OCI-LY1 (cell line): ENCODE results near the gene SOBP.

Experiments used
- EZH2 ChIP-seq: fragments of 200-600 bp; sonication (generic), shearing (Covaris generic); IDR thresholded peaks from 2 replicates; pipeline ENCODE4 v1.8.0; 2017; ENCODE audit warnings: borderline replicate concordance, mixed run types, mild to moderate bottlenecking, antibody characterized with exemption, low read length, moderate library complexity, mixed read lengths
- TF ChIP-seq, protein P1 (sequence below): fragments of 200-600 bp; sonication (generic), shearing (Covaris generic); IDR thresholded peaks from 2 replicates; pipeline ENCODE4 v1.5.1; 2017; ENCODE audit warnings: mild to moderate bottlenecking, antibody characterized with exemption, low read length, moderate library complexity, mixed read lengths

DNA sequence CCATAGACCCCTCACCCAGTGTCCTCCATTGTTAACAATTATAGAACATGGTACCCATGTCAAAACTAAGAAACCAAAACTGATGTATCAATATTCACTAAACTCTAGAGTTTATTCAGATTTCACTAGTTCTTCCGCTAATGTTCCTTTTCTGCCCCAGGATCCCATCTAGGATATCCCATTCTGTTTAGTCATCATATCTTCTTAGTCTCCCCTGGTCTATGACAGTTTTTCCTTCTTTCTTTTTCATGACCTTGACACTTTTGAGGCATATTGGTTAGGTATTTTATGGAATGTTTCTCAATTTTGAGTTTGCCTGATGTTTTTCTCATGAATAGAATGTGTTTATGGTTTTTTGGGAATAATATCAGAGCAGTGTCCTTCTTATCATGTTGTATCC is 187.5 kb downstream of the SOBP start:
- TF ChIP-seq, protein P1, sequence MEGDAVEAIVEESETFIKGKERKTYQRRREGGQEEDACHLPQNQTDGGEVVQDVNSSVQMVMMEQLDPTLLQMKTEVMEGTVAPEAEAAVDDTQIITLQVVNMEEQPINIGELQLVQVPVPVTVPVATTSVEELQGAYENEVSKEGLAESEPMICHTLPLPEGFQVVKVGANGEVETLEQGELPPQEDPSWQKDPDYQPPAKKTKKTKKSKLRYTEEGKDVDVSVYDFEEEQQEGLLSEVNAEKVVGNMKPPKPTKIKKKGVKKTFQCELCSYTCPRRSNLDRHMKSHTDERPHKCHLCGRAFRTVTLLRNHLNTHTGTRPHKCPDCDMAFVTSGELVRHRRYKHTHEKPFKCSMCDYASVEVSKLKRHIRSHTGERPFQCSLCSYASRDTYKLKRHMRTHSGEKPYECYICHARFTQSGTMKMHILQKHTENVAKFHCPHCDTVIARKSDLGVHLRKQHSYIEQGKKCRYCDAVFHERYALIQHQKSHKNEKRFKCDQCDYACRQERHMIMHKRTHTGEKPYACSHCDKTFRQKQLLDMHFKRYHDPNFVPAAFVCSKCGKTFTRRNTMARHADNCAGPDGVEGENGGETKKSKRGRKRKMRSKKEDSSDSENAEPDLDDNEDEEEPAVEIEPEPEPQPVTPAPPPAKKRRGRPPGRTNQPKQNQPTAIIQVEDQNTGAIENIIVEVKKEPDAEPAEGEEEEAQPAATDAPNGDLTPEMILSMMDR = no peak
- TF ChIP-seq EZH2 = no peak
